ENCODE data around the gene CIAO1. TPM values are rescaled to one million over a fixed set of nuclear protein-coding genes. Genes with fewer than 3 reads are reported as not detected.
"Not testable (repeated sequence)": the region's sequence is repeated elsewhere in the genome, so short reads cannot be mapped to it uniquely, and the experiment has no call there.

The CIAO1 gene
- total RNA-seq, 2 donors from 2014 or later: 115 to 123 TPM

DNA sequence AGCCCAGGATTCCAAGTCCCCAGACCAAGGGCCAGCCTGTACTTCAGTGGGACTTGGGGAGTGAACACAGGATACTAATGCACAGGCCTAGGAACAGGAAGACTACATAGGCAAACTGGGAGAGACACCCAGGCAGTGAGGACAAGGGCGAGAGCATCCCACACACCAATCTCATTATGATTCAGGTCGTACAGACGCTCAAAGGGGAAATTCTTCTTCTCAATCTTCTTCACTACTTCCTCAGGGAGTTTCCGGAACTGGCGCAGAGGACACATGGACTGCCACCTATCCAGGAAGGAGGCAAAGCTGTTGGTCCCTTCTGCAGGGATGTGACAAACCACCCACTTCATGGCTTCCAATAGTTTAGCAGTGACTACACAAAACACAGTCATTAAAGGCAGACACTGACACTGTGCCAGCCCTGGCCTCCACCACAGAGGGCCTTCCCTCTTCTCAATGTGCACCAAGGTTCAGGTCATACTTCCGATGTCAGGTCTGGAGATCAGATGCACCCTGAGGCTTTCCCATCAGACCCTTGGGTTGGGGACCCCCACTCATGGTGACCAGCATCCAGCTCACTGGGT lies 21.3 kb downstream of the CIAO1 start:
- no peaks in the 10 kb centered on the region for H3K4me1 ChIP-seq (ENCODE audit: control insufficient read depth in 1 of 2, low read depth in 2 of 2)
- no peaks in the 10 kb centered on the region for H3K27me3 ChIP-seq (replicated peaks; ENCODE audit: insufficient read depth)
- peaks cover 98% of the 10 kb centered on the region for H3K36me3 ChIP-seq

DNA sequence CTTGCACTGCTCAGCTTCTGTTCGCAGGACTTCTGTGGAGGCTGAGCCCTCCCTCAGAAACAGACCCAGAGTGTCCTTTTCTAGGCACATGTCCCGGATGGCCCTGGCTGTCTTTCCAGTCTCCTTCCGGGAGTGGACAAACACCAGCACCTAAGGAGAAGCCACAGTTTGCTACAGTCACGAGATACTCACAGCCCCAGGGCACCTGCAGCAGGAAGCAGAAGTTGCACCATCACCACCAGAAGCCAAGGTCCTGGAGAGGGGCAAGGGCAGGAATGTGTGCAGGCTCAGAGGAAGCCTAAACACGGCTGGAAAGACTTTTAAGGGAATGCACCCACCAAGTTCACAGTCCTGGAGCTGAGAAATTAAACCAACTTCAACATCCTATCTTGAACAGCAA lies 25.7 kb downstream of the CIAO1 start:
- ATAC-seq (ENCODE audit: insufficient number of reproducible peaks, low FRiP score, low read depth): no peak
- Histone ChIP-seq H3K4me3 (no peak overlapping the region), H3K4me1 (ENCODE audit: control insufficient read depth in 1 of 2, low read depth in 2 of 2) (no peaks in the 10 kb centered on the region), H3K27me3 (replicated peaks; ENCODE audit: insufficient read depth) (no peaks in the 10 kb centered on the region), H3K27ac (no peak overlapping the region), H3K36me3 (peaks cover 97% of the 10 kb centered on the region), H3K9me3 (no peaks in the 10 kb centered on the region)
- TF ChIP-seq, protein P1, sequence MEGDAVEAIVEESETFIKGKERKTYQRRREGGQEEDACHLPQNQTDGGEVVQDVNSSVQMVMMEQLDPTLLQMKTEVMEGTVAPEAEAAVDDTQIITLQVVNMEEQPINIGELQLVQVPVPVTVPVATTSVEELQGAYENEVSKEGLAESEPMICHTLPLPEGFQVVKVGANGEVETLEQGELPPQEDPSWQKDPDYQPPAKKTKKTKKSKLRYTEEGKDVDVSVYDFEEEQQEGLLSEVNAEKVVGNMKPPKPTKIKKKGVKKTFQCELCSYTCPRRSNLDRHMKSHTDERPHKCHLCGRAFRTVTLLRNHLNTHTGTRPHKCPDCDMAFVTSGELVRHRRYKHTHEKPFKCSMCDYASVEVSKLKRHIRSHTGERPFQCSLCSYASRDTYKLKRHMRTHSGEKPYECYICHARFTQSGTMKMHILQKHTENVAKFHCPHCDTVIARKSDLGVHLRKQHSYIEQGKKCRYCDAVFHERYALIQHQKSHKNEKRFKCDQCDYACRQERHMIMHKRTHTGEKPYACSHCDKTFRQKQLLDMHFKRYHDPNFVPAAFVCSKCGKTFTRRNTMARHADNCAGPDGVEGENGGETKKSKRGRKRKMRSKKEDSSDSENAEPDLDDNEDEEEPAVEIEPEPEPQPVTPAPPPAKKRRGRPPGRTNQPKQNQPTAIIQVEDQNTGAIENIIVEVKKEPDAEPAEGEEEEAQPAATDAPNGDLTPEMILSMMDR (IDR thresholded peaks at IDR 0.05): no peak
- no peak for DNase-seq (ENCODE audit: low spot score)

More for the DNA sequence above, 21.3 kb downstream of the CIAO1 start:
- no peak overlapping the region for H3K4me3 ChIP-seq
- no peak for DNase-seq (ENCODE audit: low spot score)
- H3K27ac ChIP-seq: no peak overlapping the region
- TF ChIP-seq, protein P1 (IDR thresholded peaks at IDR 0.05): no peak
- no peaks in the 10 kb centered on the region for H3K9me3 ChIP-seq
- ATAC-seq (ENCODE audit: insufficient number of reproducible peaks, low FRiP score, low read depth): no peak

DNA sequence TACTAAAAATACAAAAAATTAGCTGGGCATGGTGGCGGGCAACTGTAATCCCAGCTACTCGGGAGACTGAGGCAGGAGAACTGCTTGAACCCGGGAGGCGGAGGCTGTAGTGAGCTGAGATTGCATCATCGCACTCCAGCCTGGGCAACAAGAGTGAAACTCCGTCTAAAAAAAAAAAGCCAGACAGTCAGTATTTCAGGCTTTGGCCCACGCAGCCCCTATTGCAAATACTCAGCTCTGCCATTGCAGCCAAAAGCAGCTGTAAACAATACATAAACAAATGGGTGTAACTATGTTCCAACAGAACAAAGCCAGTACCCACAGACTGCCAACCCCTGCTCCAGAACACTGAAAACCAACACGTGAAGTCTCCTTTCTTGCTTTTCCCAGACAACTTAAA lies 28.2 kb downstream of the CIAO1 start:
- DNase-seq (ENCODE audit: low spot score); H3K27me3 ChIP-seq (replicated peaks; ENCODE audit: insufficient read depth); H3K4me3 ChIP-seq; H3K4me1 ChIP-seq (ENCODE audit: control insufficient read depth in 1 of 2, low read depth in 2 of 2); H3K27ac ChIP-seq; H3K9me3 ChIP-seq; ATAC-seq (ENCODE audit: insufficient number of reproducible peaks, low FRiP score, low read depth): not testable (repeated sequence)
- peaks cover 97% of the 10 kb centered on the region for H3K36me3 ChIP-seq

DNA sequence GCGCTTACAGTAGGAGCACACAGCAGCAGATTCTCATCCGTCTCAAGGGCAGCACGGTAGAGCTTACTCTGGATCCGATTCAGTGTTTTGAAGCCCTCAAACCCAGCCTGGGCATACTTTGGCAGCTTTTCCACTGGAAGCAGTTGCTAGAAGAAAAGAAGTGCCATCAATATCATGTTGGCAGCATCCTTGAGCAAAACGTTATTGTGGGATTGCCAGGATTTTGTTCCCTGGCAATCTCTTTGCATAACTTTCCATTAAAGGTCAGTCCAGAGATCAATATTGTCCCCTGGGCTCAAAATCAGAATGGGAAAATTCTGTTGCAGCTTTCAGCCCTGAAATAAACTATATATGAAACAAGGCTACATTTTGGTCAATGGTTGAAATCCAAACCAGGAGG lies 30.9 kb downstream of the CIAO1 start:
- ATAC-seq (ENCODE audit: insufficient number of reproducible peaks, low FRiP score, low read depth) (no peak), DNase-seq (ENCODE audit: low spot score) (no peak)
- Histone ChIP-seq H3K4me3 (no peak overlapping the region), H3K27ac (no peak overlapping the region), H3K4me1 (ENCODE audit: control insufficient read depth in 1 of 2, low read depth in 2 of 2) (no peaks in the 10 kb centered on the region), H3K9me3 (no peaks in the 10 kb centered on the region), H3K36me3 (peaks cover 95% of the 10 kb centered on the region), H3K27me3 (replicated peaks; ENCODE audit: insufficient read depth) (no peaks in the 10 kb centered on the region)
- TF ChIP-seq, protein P1 (IDR thresholded peaks at IDR 0.05): no peak

DNA sequence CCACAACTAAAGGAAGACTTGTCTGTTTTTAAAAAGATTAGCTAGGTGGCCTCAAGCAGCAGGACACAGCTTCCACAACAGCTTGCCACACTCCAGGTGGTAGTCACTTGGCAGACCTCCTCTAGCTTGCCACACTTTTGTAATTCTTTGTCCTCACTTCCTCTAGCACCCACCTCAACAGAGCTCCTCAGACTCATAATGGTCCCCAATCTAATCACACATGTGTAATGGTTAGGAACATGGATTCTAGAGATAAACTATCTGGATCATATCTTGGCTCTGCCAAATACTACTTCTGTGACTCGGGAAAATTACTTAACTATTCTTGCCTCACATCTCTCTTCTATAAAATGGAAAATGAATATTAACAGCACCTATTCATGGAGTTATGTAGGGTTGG lies 35.8 kb downstream of the CIAO1 start:
- ATAC-seq (ENCODE audit: insufficient number of reproducible peaks, low FRiP score, low read depth): no peak

More for the DNA sequence above, 35.8 kb downstream of the CIAO1 start:
- DNase-seq (ENCODE audit: low spot score): no peak
- no peaks in the 10 kb centered on the region for H3K27me3 ChIP-seq (replicated peaks; ENCODE audit: insufficient read depth)
- H3K36me3 ChIP-seq: peaks cover 64% of the 10 kb centered on the region
- no peaks in the 10 kb centered on the region for H3K9me3 ChIP-seq
- H3K27ac ChIP-seq: no peak overlapping the region
- H3K4me1 ChIP-seq (ENCODE audit: control insufficient read depth in 1 of 2, low read depth in 2 of 2): peaks cover 9 to 17% of the 10 kb centered on the region in 2 donors
- H3K4me3 ChIP-seq: no peak overlapping the region
- TF ChIP-seq, protein P1 (IDR thresholded peaks at IDR 0.05): no peak

All from thoracic aorta (tissue), 2 donors.